GM19397 (cell line): ENCODE data around the gene ZBTB46.

Source experiments
- ATAC-seq: cut with Tn5 transposase; IDR thresholded peaks from one replicate; pipeline ENCODE4 v1.9.1; 2021; ENCODE audit warnings: mild to moderate bottlenecking, moderate library complexity; ENCODE audit not compliant: unreplicated experiment

ZBTB46 gene

GRCh38 chr20:63839620-63840019 is 8.6 kb upstream of the ZBTB46 start:
- no peak for ATAC-seq

- ATAC-seq, result no peak
These were observed 6.4 kb upstream of the ZBTB46 start for GRCh38 chr20:63837479-63837878.

GRCh38 chr20:63836458-63837344 is 5.6 kb upstream of the ZBTB46 start:
- no peak for ATAC-seq

- ATAC-seq, result no peak
These were observed 4.2 kb upstream of the ZBTB46 start for GRCh38 chr20:63835021-63835858.

GRCh38 chr20:63834491-63834880 is 3.4 kb upstream of the ZBTB46 start:
- no peak for ATAC-seq

- no peak for ATAC-seq
These were observed 2.9 kb upstream of the ZBTB46 start for GRCh38 chr20:63833776-63834490.

GRCh38 chr20:63831993-63832686 is 1.1 kb upstream of the ZBTB46 start:
- ATAC-seq, result no peak

- ATAC-seq, result no peak
These were observed 555 bp upstream of the ZBTB46 start for GRCh38 chr20:63831646-63831992.

- ATAC-seq, result no peak
These were observed 874 bp downstream of the ZBTB46 start for GRCh38 chr20:63829945-63830835.

- no peak for ATAC-seq
These were observed 1.5 kb downstream of the ZBTB46 start for GRCh38 chr20:63829603-63829944.

- ATAC-seq, result no peak
These were observed 2.1 kb downstream of the ZBTB46 start for GRCh38 chr20:63828951-63829350.

- ATAC-seq, result no peak
These were observed 2.5 kb downstream of the ZBTB46 start for GRCh38 chr20:63828545-63828944.

- ATAC-seq, result no peak
These were observed 2.9 kb downstream of the ZBTB46 start for GRCh38 chr20:63828124-63828523.

- ATAC-seq, result no peak
These were observed 4.3 kb downstream of the ZBTB46 start for GRCh38 chr20:63826753-63827152.

- ATAC-seq, result no peak
These were observed 5.5 kb downstream of the ZBTB46 start for GRCh38 chr20:63825331-63826118.

GRCh38 chr20:63823691-63824311 is 7.3 kb downstream of the ZBTB46 start:
- no peak for ATAC-seq

GRCh38 chr20:63822276-63822696 is 8.8 kb downstream of the ZBTB46 start:
- no peak for ATAC-seq

- ATAC-seq, result no peak
These were observed 9.3 kb downstream of the ZBTB46 start for GRCh38 chr20:63821811-63822210.
